ENCODE measurements around the gene SNTG2. TPM values are rescaled to one million over a fixed set of nuclear protein-coding genes. Genes with fewer than 3 reads are reported as not detected.

The SNTG2 gene
- total RNA-seq, 4 donors from 2014 or later, result 9.0 to 44.6 (median 30.8) TPM

DNA sequence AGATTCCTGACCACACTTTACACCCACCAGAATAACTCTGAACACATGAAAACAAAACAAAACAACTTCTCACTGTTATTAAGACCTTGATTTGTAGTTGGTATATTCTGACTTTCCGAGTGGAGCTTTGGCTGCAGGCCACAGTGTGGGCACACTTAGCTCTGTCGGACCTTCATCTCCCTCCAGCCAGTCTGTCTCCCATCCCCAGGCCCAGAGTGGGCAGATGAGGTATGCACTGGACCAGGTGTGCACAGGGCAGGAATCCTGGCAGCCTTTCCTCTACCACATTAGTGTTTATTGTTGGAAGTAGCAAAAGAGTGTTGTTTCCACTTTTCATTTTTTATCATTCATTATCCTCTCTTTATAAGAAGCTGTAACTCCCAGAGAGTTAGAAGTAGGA is 243.2 kb downstream of the SNTG2 start:
- Histone ChIP-seq H3K27ac (no peak overlapping the region), H3K4me1 (no peaks in the 10 kb centered on the region), H3K27me3 (no peaks in the 10 kb centered on the region), H3K36me3 (no peaks in the 10 kb centered on the region), H3K4me3 (no peak overlapping the region), H3K9me3 (peaks cover 0 to 22% (median 0%) of the 10 kb centered on the region in 4 donors)
- no peak for TF ChIP-seq POLR2A (IDR thresholded peaks at IDR 0.05)
- TF ChIP-seq, protein P1, sequence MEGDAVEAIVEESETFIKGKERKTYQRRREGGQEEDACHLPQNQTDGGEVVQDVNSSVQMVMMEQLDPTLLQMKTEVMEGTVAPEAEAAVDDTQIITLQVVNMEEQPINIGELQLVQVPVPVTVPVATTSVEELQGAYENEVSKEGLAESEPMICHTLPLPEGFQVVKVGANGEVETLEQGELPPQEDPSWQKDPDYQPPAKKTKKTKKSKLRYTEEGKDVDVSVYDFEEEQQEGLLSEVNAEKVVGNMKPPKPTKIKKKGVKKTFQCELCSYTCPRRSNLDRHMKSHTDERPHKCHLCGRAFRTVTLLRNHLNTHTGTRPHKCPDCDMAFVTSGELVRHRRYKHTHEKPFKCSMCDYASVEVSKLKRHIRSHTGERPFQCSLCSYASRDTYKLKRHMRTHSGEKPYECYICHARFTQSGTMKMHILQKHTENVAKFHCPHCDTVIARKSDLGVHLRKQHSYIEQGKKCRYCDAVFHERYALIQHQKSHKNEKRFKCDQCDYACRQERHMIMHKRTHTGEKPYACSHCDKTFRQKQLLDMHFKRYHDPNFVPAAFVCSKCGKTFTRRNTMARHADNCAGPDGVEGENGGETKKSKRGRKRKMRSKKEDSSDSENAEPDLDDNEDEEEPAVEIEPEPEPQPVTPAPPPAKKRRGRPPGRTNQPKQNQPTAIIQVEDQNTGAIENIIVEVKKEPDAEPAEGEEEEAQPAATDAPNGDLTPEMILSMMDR (IDR thresholded peaks at IDR 0.05), result no peak
- no peak for TF ChIP-seq EP300 (IDR thresholded peaks at IDR 0.05)
- 55 to 70% methylated on average over 2 of the region's 2 CpGs for WGBS, 2 donors
- no peak for DNase-seq (ENCODE audit: low spot score in 2 of 2)

DNA sequence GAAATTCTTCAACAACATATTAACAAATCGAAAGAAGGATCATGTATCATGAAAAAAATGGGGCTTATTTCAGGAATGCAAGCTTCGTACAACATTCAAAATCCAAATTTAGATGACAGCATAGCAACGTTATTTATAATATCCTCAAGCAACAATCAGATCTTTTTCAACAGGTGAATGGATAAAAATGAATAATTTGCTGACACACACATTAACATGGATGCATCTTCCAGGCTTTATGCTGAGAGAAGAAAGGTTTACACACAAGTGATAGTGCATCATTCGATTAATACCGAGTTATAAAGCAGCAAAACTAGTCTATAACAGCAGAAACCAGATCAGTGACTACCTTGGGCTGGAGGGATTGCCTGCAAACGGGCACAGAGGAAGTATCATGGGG is 253.1 kb downstream of the SNTG2 start:
- Histone ChIP-seq H3K27ac (no peak overlapping the region), H3K4me3 (no peak overlapping the region), H3K27me3 (no peaks in the 10 kb centered on the region), H3K4me1 (no peaks in the 10 kb centered on the region), H3K9me3 (peaks cover 0 to 16% (median 0%) of the 10 kb centered on the region in 4 donors), H3K36me3 (no peaks in the 10 kb centered on the region)
- TF ChIP-seq, protein P1 (IDR thresholded peaks at IDR 0.05), result no peak
- TF ChIP-seq POLR2A (IDR thresholded peaks at IDR 0.05) (no peak), EP300 (IDR thresholded peaks at IDR 0.05) (no peak)
- 82 to 85% methylated on average over 6 of the region's 6 CpGs for WGBS, 2 donors
- no peak for DNase-seq (ENCODE audit: low spot score in 2 of 2)

DNA sequence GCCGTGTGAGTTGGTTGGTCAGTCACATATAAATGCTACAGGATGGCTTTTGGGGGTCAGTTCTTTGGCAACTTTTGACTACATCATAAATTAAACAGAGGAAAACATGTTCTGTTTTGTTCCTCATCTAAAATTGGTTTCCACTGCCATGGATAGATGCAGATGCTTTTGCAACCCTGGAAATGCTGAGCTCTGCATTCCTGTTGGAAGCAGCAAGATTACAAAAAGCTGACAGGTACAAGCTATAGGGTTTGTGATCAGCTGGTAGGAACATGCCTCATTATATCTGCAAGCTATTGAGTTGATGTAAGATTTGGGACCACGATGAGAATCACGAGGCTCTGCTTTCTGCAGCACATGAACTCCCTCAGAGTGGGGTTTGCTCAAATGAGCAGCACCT is 255.2 kb downstream of the SNTG2 start:
- Histone ChIP-seq H3K4me3 (no peak overlapping the region), H3K27me3 (no peaks in the 10 kb centered on the region), H3K36me3 (no peaks in the 10 kb centered on the region), H3K27ac (no peak overlapping the region), H3K9me3 (peaks cover 0 to 11% (median 0%) of the 10 kb centered on the region in 4 donors), H3K4me1 (no peaks in the 10 kb centered on the region)
- TF ChIP-seq, protein P1 (IDR thresholded peaks at IDR 0.05), result no peak
- TF ChIP-seq POLR2A (IDR thresholded peaks at IDR 0.05) (no peak), EP300 (IDR thresholded peaks at IDR 0.05) (no peak)
- 86 to 91% methylated on average over 3 of the region's 3 CpGs for WGBS, 2 donors
- no peak for DNase-seq (ENCODE audit: low spot score in 2 of 2)

DNA sequence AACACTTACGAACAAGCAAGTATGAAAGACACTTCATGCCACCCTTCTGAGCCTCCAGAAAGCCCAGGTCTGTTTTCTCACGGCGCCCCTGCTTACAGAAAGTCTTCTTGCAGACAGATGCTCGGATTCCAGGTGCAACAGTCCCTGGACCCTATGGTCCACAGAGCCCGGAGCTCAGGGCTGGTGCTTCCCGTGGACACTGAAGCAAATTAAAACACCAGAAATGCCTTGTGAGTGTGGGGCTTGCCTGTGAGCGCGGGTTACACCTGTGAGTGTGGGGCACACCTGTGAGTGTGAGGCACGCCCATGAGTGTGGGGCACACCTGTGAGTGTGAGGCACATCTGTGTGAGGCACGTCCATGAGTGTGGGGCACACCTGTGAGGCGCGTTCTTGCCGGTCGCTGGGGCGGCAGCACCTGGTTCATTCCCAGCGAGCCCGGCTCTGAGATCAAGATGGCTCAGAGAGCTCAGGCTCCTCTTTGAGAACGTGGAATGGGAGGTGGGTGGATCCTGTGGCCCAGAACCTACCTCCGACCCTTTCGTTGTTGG is 257.4 kb downstream of the SNTG2 start:
- Histone ChIP-seq H3K4me3 (no peak overlapping the region), H3K4me1 (no peaks in the 10 kb centered on the region), H3K9me3 (no peaks in the 10 kb centered on the region), H3K27me3 (no peaks in the 10 kb centered on the region), H3K36me3 (no peaks in the 10 kb centered on the region), H3K27ac (no peak overlapping the region)
- DNase-seq (ENCODE audit: low spot score in 2 of 2), result no peak
- TF ChIP-seq, protein P1 (IDR thresholded peaks at IDR 0.05), result no peak
- TF ChIP-seq POLR2A (IDR thresholded peaks at IDR 0.05), result no peak
- no peak for TF ChIP-seq EP300 (IDR thresholded peaks at IDR 0.05)
- 91 to 96% methylated on average over 17 to 19 of the region's 20 CpGs for WGBS, 2 donors

DNA sequence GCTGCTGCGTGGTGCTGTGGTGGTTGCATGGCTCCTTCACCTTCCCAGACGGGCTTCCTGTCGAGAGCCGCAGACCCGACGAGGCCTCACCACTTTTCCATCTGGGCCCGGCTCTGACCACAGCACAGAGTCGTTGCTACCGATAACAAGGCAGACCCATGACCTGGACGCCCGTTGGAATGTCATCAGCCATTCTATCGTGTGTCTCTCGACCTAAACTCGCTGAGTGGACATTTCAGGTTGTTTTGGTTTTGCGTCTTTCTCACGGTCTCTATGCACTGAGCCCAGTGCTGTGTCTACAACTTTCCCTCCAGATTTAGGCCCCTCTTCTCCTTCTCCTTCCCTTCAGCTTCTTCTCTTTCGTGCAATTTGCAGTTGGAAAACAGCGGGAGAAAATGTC is 257.9 kb downstream of the SNTG2 start:
- Histone ChIP-seq H3K27ac (no peak overlapping the region), H3K36me3 (no peaks in the 10 kb centered on the region), H3K4me1 (no peaks in the 10 kb centered on the region), H3K4me3 (no peak overlapping the region), H3K9me3 (peaks cover 0 to 4% (median 0%) of the 10 kb centered on the region in 4 donors), H3K27me3 (no peaks in the 10 kb centered on the region)
- DNase-seq (ENCODE audit: low spot score in 2 of 2), result no peak
- 89 to 92% methylated on average over 18 of the region's 18 CpGs for WGBS, 2 donors
- TF ChIP-seq, protein P1 (IDR thresholded peaks at IDR 0.05), result no peak
- no peak for TF ChIP-seq POLR2A (IDR thresholded peaks at IDR 0.05)
- no peak for TF ChIP-seq EP300 (IDR thresholded peaks at IDR 0.05)

All from tibial nerve (tissue), 4 donors.